ENCODE measurements around the gene AGBL5. TPM values are rescaled to one million over a fixed set of nuclear protein-coding genes. Genes with fewer than 3 reads are reported as not detected.
"Not testable (repeated sequence)": the region's sequence is repeated elsewhere in the genome, so short reads cannot be mapped to it uniquely, and the experiment has no call there.

AGBL5 gene
- polyA plus RNA-seq, 2 of the 4 experiments (the other 2 are of a cell fraction), result 25.5 to 52.7 TPM

GRCh38 chr2:27073782-27074181 is 22.3 kb downstream of the AGBL5 start:
- ChIA-PET POLR2A (no interaction called here), CTCF (interaction anchor here (1.0 to 18.7 kb wide), 7 partner anchors 10 to 227 kb away, joined by 3 to 253 read pairs (median 4); partner anchors contain the start of genes AGBL5, EMILIN1 and KHK)
- no peaks in the 10 kb centered on the region for H3K9me3 ChIP-seq
- peaks cover 19% of the 10 kb centered on the region for H3K4me1 ChIP-seq
- H3K4me2 ChIP-seq, result no peak overlapping the region
- no peak for FAIRE-seq
- H3K4me3 ChIP-seq, result no peak overlapping the region
- H3K27ac ChIP-seq, result no peak overlapping the region
- no peak for DNase-seq (ENCODE audit: low read depth in 1 of 2, low spot score in 1 of 2)
- ATAC-seq, result no peak
- 91% methylated on average over 2 of the region's 2 CpGs for WGBS (ENCODE audit: missing lambda C conversion rate)
- TF ChIP-seq SMC3 (IDR thresholded peaks at IDR 0.05), result no peak
- no peak for TF ChIP-seq SREBF2 (IDR thresholded peaks at IDR 0.05)
- no peak for TF ChIP-seq EHMT2 (IDR thresholded peaks at IDR 0.05; ENCODE audit: low read depth)
- TF ChIP-seq TP53 (CRISPR knock-in tag; IDR thresholded peaks at IDR 0.05), result no peak
- TF ChIP-seq CTCF (IDR thresholded peaks at IDR 0.05), result no peak
- no peak for TF ChIP-seq ATOH8 (CRISPR knock-in tag; IDR thresholded peaks at IDR 0.05; ENCODE audit: low read depth)
- no peak for TF ChIP-seq HEYL (CRISPR knock-in tag; IDR thresholded peaks at IDR 0.05)
- TF ChIP-seq RNF2 (IDR thresholded peaks at IDR 0.05; ENCODE audit: borderline replicate concordance, low read depth), result no peak
- TF ChIP-seq E2F6 (IDR thresholded peaks at IDR 0.05; ENCODE audit: borderline replicate concordance, low read depth), result no peak
- no peak for TF ChIP-seq EHF (CRISPR knock-in tag; IDR thresholded peaks at IDR 0.05)
- no peak for TF ChIP-seq MAFK (IDR thresholded peaks at IDR 0.05; ENCODE audit: partially characterized antibody)
- no peak for TF ChIP-seq MYC (IDR thresholded peaks at IDR 0.05; ENCODE audit: borderline replicate concordance, low read length)
- no peak for TF ChIP-seq ESRRA (IDR thresholded peaks at IDR 0.05; ENCODE audit: borderline replicate concordance, low read length)
- TF ChIP-seq ZSCAN20 (CRISPR knock-in tag; IDR thresholded peaks at IDR 0.05), result no peak
- no peak for TF ChIP-seq MAX (IDR thresholded peaks at IDR 0.05)
- no peak for TF ChIP-seq EP300 (IDR thresholded peaks at IDR 0.05)
- no peak for TF ChIP-seq TFCP2L1 (CRISPR knock-in tag; IDR thresholded peaks at IDR 0.05)
- no peak for TF ChIP-seq CBX2 (IDR thresholded peaks at IDR 0.05; ENCODE audit: borderline replicate concordance, low read depth)
- TF ChIP-seq PHF8 (IDR thresholded peaks at IDR 0.05; ENCODE audit: borderline replicate concordance, low read depth), result no peak

- CTCF ChIA-PET, result interaction anchor here (1.0 to 18.7 kb wide), 5 partner anchors 9 to 228 kb away, joined by 3 to 253 read pairs (median 4); partner anchors contain the start of genes AGBL5, EMILIN1 and KHK
- no peak overlapping the region for H3K27ac ChIP-seq
- no peak overlapping the region for H3K4me3 ChIP-seq
Observed at GRCh38 chr2:27074738-27075565, 23.5 kb downstream of the AGBL5 start.

GRCh38 chr2:27075566-27075871 is 24.1 kb downstream of the AGBL5 start:
- H3K4me2 ChIP-seq; FAIRE-seq; ATAC-seq; DNase-seq (ENCODE audit: low read depth in 1 of 2, low spot score in 1 of 2); POLR2A ChIA-PET; H3K9me3 ChIP-seq; H3K4me1 ChIP-seq; H3K27ac ChIP-seq; H3K4me3 ChIP-seq: not testable (repeated sequence)
- CTCF ChIA-PET, result interaction anchor here (13.3 to 18.7 kb wide), 2 partner anchors 8 to 20 kb away, joined by 143 to 253 read pairs; partner anchors contain the start of genes AGBL5, EMILIN1 and KHK
- 82% methylated on average over 6 of the region's 6 CpGs for WGBS (ENCODE audit: missing lambda C conversion rate)

More at GRCh38 chr2:27074738-27075565, 23.5 kb downstream of the AGBL5 start:
- Histone ChIP-seq H3K9me3 (no peaks in the 10 kb centered on the region), H3K4me2 (no peak overlapping the region), H3K4me1 (peaks cover 13% of the 10 kb centered on the region)
- WGBS (ENCODE audit: missing lambda C conversion rate), result 75% methylated on average over 4 of the region's 4 CpGs
- POLR2A ChIA-PET, result no interaction called here
- FAIRE-seq (no peak), ATAC-seq (no peak), DNase-seq (ENCODE audit: low read depth in 1 of 2, low spot score in 1 of 2) (no peak)
- TF ChIP-seq HOXA7 (CRISPR knock-in tag; IDR thresholded peaks at IDR 0.05) (no peak), CEBPB (IDR thresholded peaks at IDR 0.05) (no peak), CTCF (IDR thresholded peaks at IDR 0.05) (no peak), ATOH8 (CRISPR knock-in tag; IDR thresholded peaks at IDR 0.05; ENCODE audit: low read depth) (no peak)
